Natural killer cell treated with Interleukin-12 subunit alpha and Interleukin-12 subunit beta and Interleukin-15 and Interleukin-18, amount 100 ng/mL, for 72 hours (primary cell): Measurements from ENCODE around the gene RENBP. TPM values are rescaled to one million over a fixed set of nuclear protein-coding genes. Genes with fewer than 3 reads are reported as not detected.

ENCODE experiments used
- ATAC-seq, 2 donors: fragments of 150-1000 bp; cut with Tn5 transposase in 1 of 2; sonication (Bioruptor Pico), chemical (Tn5 transposase) in 1 of 2; 2 replicates each; pipeline ENCODE4 v1.10.0; 2021
- DNase-seq: peaks from one replicate; pipeline ENCODE4 v3.0.0; 2022; ENCODE audit warnings: low spot score
- H3K27ac Mint-ChIP-seq, 2 donors: 1 replicate in 1 of 2; 2 replicates in 1 of 2; pipeline ENCODE4 v1.8.0; 2022; ENCODE audit warnings: mixed read lengths in 2 of 2, mild to moderate bottlenecking in 1 of 2, moderate library complexity in 1 of 2
- H3K27me3 Mint-ChIP-seq, 2 donors: 1 replicate in 1 of 2; 2 replicates in 1 of 2; pipeline ENCODE4 v1.8.0; 2022; ENCODE audit warnings: mixed read lengths in 2 of 2
- H3K36me3 Mint-ChIP-seq: one replicate; pipeline ENCODE4 v1.8.0; 2022; ENCODE audit warnings: mixed read lengths
- H3K4me1 Mint-ChIP-seq, 2 donors: 1 replicate in 1 of 2; 2 replicates in 1 of 2; pipeline ENCODE4 v1.8.0; 2022; ENCODE audit warnings: low read depth in 2 of 2, mixed read lengths in 2 of 2, mild to moderate bottlenecking in 1 of 2
- H3K4me3 Mint-ChIP-seq: one replicate; pipeline ENCODE4 v1.8.0; 2022; ENCODE audit warnings: mixed read lengths
- H3K9me3 Mint-ChIP-seq: 2 replicates; pipeline ENCODE4 v1.8.0; 2022; ENCODE audit warnings: mixed read lengths
- total RNA-seq, 2 donors: library from RNA; stranded (reverse); gene quantifications; one replicate each; pipeline ENCODE4 v1.2.3, GENCODE V29; 2022

RENBP gene
- total RNA-seq, 2 donors from 2014 or later: 4.8 to 5.4 TPM

GRCh38 chrX:153885968-153886903 is 58.2 kb downstream of the RENBP start, which contains the start of gene L1CAM:
Gene L1CAM (minus strand): TSS chrX:153886173. CDS start chrX:153875836, 10,337 bp downstream.
- H3K27ac Mint-ChIP-seq: no peak within 1 kb of the TSS
- DNase-seq (no peak), ATAC-seq (peak; percentile 27 to 33)
- H3K36me3 Mint-ChIP-seq: no peaks in the 10 kb centered on the region
- no peaks in the 10 kb centered on the region for H3K9me3 Mint-ChIP-seq
- peaks cover 15 to 17% of the 10 kb centered on the region in 2 donors for H3K27me3 Mint-ChIP-seq
- peaks cover 0 to 6% of the 10 kb centered on the region in 2 donors for H3K4me1 Mint-ChIP-seq
- H3K4me3 Mint-ChIP-seq: peak within 1 kb of the TSS; percentile 22

Other genes with a start within 250 kb of the RENBP start
- gene BCAP31, start 220.3 kb downstream of the RENBP start, total RNA-seq: 100 to 1,000 TPM; 156 to 159 TPM
- gene ABCD1, start 219.8 kb downstream of the RENBP start, total RNA-seq: 10 to 100 TPM in 1 of 2 donors, 1 to 10 TPM in 1; 7.4 to 12.2 TPM
- 1 to 10 TPM in 1 of 2 donors, under 1 TPM in 1; 0.48 to 2.4 TPM for gene PLXNB3, start 180.4 kb downstream of the RENBP start, total RNA-seq
- not detected for gene SRPK3, start 163.6 kb downstream of the RENBP start, total RNA-seq
- 10 to 100 TPM; 62.5 to 74.1 TPM for gene IDH3G, start 150.3 kb downstream of the RENBP start, total RNA-seq
- gene SSR4, start 150.0 kb downstream of the RENBP start, total RNA-seq: 100 to 1,000 TPM; 266 to 306 TPM
- 1 to 10 TPM; 2.2 to 2.7 TPM for gene PDZD4, start 114.1 kb downstream of the RENBP start, total RNA-seq
- 1 to 10 TPM in 1 of 2 donors, under 1 TPM in 1; 0.74 to 1.2 TPM for gene L1CAM, start 58.5 kb downstream of the RENBP start, total RNA-seq
- gene AVPR2, start 40.0 kb downstream of the RENBP start, total RNA-seq: not detected
- gene ARHGAP4, start 18.4 kb downstream of the RENBP start, total RNA-seq: 100 to 1,000 TPM; 155 to 276 TPM
- gene NAA10, start 9.6 kb downstream of the RENBP start, total RNA-seq: 100 to 1,000 TPM; 115 to 175 TPM
- gene HCFC1, start 27.2 kb upstream of the RENBP start, total RNA-seq: 100 to 1,000 TPM; 105 to 131 TPM
- gene TMEM187, start 28.1 kb upstream of the RENBP start, total RNA-seq: 1 to 10 TPM; 2.4 to 6.9 TPM
- 100 to 1,000 TPM; 136 to 258 TPM for gene IRAK1, start 75.3 kb upstream of the RENBP start, total RNA-seq
- 100 to 1,000 TPM in 1 of 2 donors, 10 to 100 TPM in 1; 65.5 to 103 TPM for gene MECP2, start 153.1 kb upstream of the RENBP start, total RNA-seq
- gene OPN1LW, start 199.6 kb upstream of the RENBP start, total RNA-seq: not detected
- not detected for gene OPN1MW, start 238.0 kb upstream of the RENBP start, total RNA-seq